Keratinocyte (primary cell): Measurements from ENCODE around the gene FBXL17.

Experiments used
- EZH2 ChIP-seq: IDR thresholded peaks from one replicate; pipeline ENCODE4 v1.6.1; 2012; ENCODE audit warnings: inconsistent platforms, mild to moderate bottlenecking, low read length, moderate library complexity
- TF ChIP-seq, protein P1 (sequence below), 3 experiments: IDR thresholded peaks in 1 of 3; conservative IDR thresholded peaks in 1 of 3; optimal IDR thresholded peaks in 1 of 3; 2 replicates in 2 of 3; 3 replicates in 1 of 3; pipeline versions ENCODE3 to v1.5.1; 2011; ENCODE audit warnings: low read length in 3 of 3, mild to moderate bottlenecking in 3 of 3, moderate library complexity in 2 of 3, control low read depth in 1 of 3, inconsistent platforms in 1 of 3; ENCODE audit not compliant: insufficient read depth in 2 of 3; ENCODE audit errors: extremely low read depth in 1 of 3

DNA sequence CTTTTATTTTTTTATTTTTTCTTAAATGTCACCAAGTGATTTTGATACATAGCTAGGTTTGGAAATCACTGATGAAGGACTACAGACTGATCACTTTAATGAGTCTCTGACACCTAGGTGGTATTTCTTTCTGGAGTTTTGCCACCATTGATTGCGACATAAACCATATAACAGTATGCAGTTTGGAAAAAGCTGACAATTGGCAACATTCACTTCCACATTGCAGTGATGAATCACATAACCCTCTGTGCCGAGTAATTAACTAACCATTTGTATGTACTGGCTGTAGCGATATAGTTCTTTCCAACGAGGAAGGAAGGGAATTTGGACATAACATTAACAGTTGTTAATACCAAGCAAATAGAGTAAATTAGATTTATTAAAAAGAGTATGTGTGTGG, 488.3 kb downstream of the FBXL17 start:
- TF ChIP-seq, protein P1, sequence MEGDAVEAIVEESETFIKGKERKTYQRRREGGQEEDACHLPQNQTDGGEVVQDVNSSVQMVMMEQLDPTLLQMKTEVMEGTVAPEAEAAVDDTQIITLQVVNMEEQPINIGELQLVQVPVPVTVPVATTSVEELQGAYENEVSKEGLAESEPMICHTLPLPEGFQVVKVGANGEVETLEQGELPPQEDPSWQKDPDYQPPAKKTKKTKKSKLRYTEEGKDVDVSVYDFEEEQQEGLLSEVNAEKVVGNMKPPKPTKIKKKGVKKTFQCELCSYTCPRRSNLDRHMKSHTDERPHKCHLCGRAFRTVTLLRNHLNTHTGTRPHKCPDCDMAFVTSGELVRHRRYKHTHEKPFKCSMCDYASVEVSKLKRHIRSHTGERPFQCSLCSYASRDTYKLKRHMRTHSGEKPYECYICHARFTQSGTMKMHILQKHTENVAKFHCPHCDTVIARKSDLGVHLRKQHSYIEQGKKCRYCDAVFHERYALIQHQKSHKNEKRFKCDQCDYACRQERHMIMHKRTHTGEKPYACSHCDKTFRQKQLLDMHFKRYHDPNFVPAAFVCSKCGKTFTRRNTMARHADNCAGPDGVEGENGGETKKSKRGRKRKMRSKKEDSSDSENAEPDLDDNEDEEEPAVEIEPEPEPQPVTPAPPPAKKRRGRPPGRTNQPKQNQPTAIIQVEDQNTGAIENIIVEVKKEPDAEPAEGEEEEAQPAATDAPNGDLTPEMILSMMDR (optimal IDR thresholded peaks at IDR 0.05 in 1 of 3, IDR thresholded peaks at IDR 0.05 in 1 of 3, conservative IDR thresholded peaks at IDR 0.05 in 1 of 3; ENCODE audit: extremely low read depth in 1 of 3, insufficient read depth in 2 of 3, low read length in 3 of 3), result no peak
- TF ChIP-seq EZH2, result no peak
